Measurements from ENCODE around the gene PASD1.

DNA sequence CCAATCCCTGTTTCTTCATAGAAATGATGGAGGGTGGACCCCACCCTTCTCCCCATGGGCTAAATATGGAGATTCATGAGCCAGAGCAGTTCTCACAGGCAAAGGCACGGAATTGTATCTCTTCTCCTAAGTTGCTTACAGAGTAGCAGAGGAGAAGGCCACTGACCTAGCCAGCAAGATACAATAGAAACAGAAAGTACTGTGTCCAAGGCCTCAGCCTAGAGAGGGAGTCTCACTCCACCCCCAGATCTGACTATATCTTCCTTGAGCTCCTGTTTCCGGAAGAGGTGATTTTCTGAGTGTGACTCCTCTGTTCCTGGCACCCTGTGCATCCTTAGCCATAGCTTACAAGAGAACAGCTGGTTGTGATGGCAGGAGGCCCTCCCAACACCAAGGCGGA is 152.3 kb downstream of the PASD1 start, which contains the start of gene FATE1:
- TF ChIP-seq, protein P1, sequence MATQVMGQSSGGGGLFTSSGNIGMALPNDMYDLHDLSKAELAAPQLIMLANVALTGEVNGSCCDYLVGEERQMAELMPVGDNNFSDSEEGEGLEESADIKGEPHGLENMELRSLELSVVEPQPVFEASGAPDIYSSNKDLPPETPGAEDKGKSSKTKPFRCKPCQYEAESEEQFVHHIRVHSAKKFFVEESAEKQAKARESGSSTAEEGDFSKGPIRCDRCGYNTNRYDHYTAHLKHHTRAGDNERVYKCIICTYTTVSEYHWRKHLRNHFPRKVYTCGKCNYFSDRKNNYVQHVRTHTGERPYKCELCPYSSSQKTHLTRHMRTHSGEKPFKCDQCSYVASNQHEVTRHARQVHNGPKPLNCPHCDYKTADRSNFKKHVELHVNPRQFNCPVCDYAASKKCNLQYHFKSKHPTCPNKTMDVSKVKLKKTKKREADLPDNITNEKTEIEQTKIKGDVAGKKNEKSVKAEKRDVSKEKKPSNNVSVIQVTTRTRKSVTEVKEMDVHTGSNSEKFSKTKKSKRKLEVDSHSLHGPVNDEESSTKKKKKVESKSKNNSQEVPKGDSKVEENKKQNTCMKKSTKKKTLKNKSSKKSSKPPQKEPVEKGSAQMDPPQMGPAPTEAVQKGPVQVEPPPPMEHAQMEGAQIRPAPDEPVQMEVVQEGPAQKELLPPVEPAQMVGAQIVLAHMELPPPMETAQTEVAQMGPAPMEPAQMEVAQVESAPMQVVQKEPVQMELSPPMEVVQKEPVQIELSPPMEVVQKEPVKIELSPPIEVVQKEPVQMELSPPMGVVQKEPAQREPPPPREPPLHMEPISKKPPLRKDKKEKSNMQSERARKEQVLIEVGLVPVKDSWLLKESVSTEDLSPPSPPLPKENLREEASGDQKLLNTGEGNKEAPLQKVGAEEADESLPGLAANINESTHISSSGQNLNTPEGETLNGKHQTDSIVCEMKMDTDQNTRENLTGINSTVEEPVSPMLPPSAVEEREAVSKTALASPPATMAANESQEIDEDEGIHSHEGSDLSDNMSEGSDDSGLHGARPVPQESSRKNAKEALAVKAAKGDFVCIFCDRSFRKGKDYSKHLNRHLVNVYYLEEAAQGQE (IDR thresholded peaks at IDR 0.05; ENCODE audit: insufficient read depth in 1 of 2, low read depth in 2 of 2, low read length in 1 of 2), result no peak
- TF ChIP-seq, protein P2, sequence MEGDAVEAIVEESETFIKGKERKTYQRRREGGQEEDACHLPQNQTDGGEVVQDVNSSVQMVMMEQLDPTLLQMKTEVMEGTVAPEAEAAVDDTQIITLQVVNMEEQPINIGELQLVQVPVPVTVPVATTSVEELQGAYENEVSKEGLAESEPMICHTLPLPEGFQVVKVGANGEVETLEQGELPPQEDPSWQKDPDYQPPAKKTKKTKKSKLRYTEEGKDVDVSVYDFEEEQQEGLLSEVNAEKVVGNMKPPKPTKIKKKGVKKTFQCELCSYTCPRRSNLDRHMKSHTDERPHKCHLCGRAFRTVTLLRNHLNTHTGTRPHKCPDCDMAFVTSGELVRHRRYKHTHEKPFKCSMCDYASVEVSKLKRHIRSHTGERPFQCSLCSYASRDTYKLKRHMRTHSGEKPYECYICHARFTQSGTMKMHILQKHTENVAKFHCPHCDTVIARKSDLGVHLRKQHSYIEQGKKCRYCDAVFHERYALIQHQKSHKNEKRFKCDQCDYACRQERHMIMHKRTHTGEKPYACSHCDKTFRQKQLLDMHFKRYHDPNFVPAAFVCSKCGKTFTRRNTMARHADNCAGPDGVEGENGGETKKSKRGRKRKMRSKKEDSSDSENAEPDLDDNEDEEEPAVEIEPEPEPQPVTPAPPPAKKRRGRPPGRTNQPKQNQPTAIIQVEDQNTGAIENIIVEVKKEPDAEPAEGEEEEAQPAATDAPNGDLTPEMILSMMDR (IDR thresholded peaks at IDR 0.05), result no peak

Data from Panc1 (cell line).